Gastroesophageal sphincter (tissue), 4 donors: ENCODE measurements around the gene NOTCH2. TPM values are rescaled to one million over a fixed set of nuclear protein-coding genes. Genes with fewer than 3 reads are reported as not detected.

Experiments used
- ATAC-seq: fragments of 150-250 bp; one replicate; pipeline ENCODE4 v1.9.1; 2016; ENCODE audit warnings: mild to moderate bottlenecking, moderate library complexity
- H3K27ac ChIP-seq, 4 donors: fragments of 200-600 bp; sonication (generic) in 3 of 4; 1 replicate in 3 of 4; 2 replicates in 1 of 4; pipeline ENCODE4 v1.5.1; 2016 to 2019
- H3K27me3 ChIP-seq: fragments of 200-600 bp; sonication (generic); one replicate; pipeline ENCODE4 v1.5.1; 2019
- H3K36me3 ChIP-seq, 2 donors: fragments of 200-600 bp; sonication (generic); one replicate each; pipeline ENCODE4 v1.5.1; 2019; ENCODE audit warnings: control low read depth in 1 of 2
- H3K4me1 ChIP-seq, 3 donors: fragments of 200-600 bp; sonication (generic); 1 replicate in 2 of 3; 2 replicates in 1 of 3; pipeline ENCODE4 v1.5.1; 2016 to 2019; ENCODE audit warnings: control low read depth in 2 of 3
- H3K4me3 ChIP-seq, 2 donors: fragments of 200-600 bp; sonication (generic); one replicate each; pipeline ENCODE4 v1.5.1; 2019; ENCODE audit warnings: mild to moderate bottlenecking in 1 of 2, moderate library complexity in 1 of 2
- H3K9me3 ChIP-seq, 3 donors: fragments of 200-600 bp; sonication (generic); one replicate each; pipeline ENCODE4 v1.5.1; 2017 to 2019; ENCODE audit warnings: control low read depth in 2 of 3
- CTCF ChIP-seq, 4 experiments: fragments of 200-600 bp in 2 of 4; fragments of 450-650 bp in 2 of 4; sonication (generic) in 1 of 4; IDR thresholded peaks; one replicate each; pipeline ENCODE4 v1.5.1; 2017 to 2019; ENCODE audit warnings: antibody characterized with exemption in 4 of 4, mild to moderate bottlenecking in 2 of 4, moderate library complexity in 2 of 4
- EP300 ChIP-seq: sonication (generic); formaldehyde crosslinking; IDR thresholded peaks from one replicate; pipeline ENCODE4 v1.6.1; 2017; ENCODE audit warnings: antibody characterized with exemption, mild to moderate bottlenecking
- POLR2A ChIP-seq, 2 donors: fragments of 450-650 bp; IDR thresholded peaks; one replicate each; pipeline ENCODE4 v1.6.1; 2017; ENCODE audit warnings: antibody characterized with exemption in 2 of 2, mild to moderate bottlenecking in 2 of 2, moderate library complexity in 1 of 2
- POLR2AphosphoS5 ChIP-seq: sonication (generic); formaldehyde crosslinking; IDR thresholded peaks from one replicate; pipeline ENCODE4 v1.6.1; 2017; ENCODE audit warnings: antibody characterized with exemption
- WGBS, 2 donors: methylation state at CpG; one replicate each; pipeline ENCODE4 v1.1.5; 2018; ENCODE audit warnings: low coverage in 1 of 2; 5-methylcytosine and 5-hydroxymethylcytosine counted together
- total RNA-seq, 4 donors: library from RNA; depleted of rRNA; stranded (reverse); fragments of >200 nt; gene quantifications; one replicate each; pipeline ENCODE4 v1.1.0, GENCODE V29; 2016

Gene NOTCH2
- total RNA-seq, 4 donors from 2014 or later: 79.8 to 150 (median 105) TPM

- Histone ChIP-seq H3K4me1 (no peaks in the 10 kb centered on the region), H3K27me3 (no peaks in the 10 kb centered on the region), H3K27ac (no peak overlapping the region), H3K4me3 (no peak overlapping the region), H3K36me3 (peaks cover 7 to 100% of the 10 kb centered on the region in 2 donors), H3K9me3 (no peaks in the 10 kb centered on the region)
- no peak for TF ChIP-seq EP300
- TF ChIP-seq CTCF (IDR thresholded peaks at IDR 0.05): no peak
- no peak for TF ChIP-seq POLR2AphosphoS5
- no peak for TF ChIP-seq POLR2A (IDR thresholded peaks at IDR 0.05)
- WGBS, 2 donors: 65 to 91% methylated on average over 3 to 7 of the region's 7 CpGs
- ATAC-seq: no peak
Observed at GRCh38 chr1:119918301-119918700, 151.2 kb downstream of the NOTCH2 start.

GRCh38 chr1:119917304-119918055 lies 152.0 kb downstream of the NOTCH2 start:
- WGBS, 2 donors: 85 to 88% methylated on average over 5 of the region's 5 CpGs
- no peak for ATAC-seq
- Histone ChIP-seq H3K27ac (no peak overlapping the region), H3K4me3 (no peak overlapping the region), H3K36me3 (peaks cover 7 to 96% of the 10 kb centered on the region in 2 donors), H3K4me1 (no peaks in the 10 kb centered on the region), H3K9me3 (no peaks in the 10 kb centered on the region), H3K27me3 (no peaks in the 10 kb centered on the region)
- TF ChIP-seq EP300 (no peak), POLR2AphosphoS5 (no peak)

GRCh38 chr1:119915517-119915916 lies 153.9 kb downstream of the NOTCH2 start:
- TF ChIP-seq POLR2A (IDR thresholded peaks at IDR 0.05): no peak
- H3K4me3 ChIP-seq: no peak overlapping the region
- H3K27me3 ChIP-seq: no peaks in the 10 kb centered on the region
- no peak overlapping the region for H3K27ac ChIP-seq
- peak; percentile 28 for ATAC-seq
- WGBS, 2 donors: 100% methylated on average over 2 to 4 of the region's 6 CpGs
- H3K36me3 ChIP-seq: peaks cover 7 to 76% of the 10 kb centered on the region in 2 donors
- H3K9me3 ChIP-seq: no peaks in the 10 kb centered on the region
- no peaks in the 10 kb centered on the region for H3K4me1 ChIP-seq

- no peaks in the 10 kb centered on the region for H3K4me1 ChIP-seq
- TF ChIP-seq CTCF (IDR thresholded peaks at IDR 0.05): no peak
- TF ChIP-seq POLR2A (IDR thresholded peaks at IDR 0.05): no peak
- TF ChIP-seq EP300: no peak
- TF ChIP-seq POLR2AphosphoS5: no peak
- H3K36me3 ChIP-seq: peaks cover 4 to 61% of the 10 kb centered on the region in 2 donors
- no peak for ATAC-seq
- no peaks in the 10 kb centered on the region for H3K27me3 ChIP-seq
- H3K9me3 ChIP-seq: no peaks in the 10 kb centered on the region
- 14% methylated on average over 1 of the region's 1 CpG; no CpG with 5 or more reads in 1 of the 2 donors for WGBS, 2 donors
- H3K27ac ChIP-seq: no peak overlapping the region
- H3K4me3 ChIP-seq: no peak overlapping the region
Observed at GRCh38 chr1:119914071-119914470, 155.4 kb downstream of the NOTCH2 start.

GRCh38 chr1:119912963-119913362 lies 156.5 kb downstream of the NOTCH2 start:
- no peak for TF ChIP-seq CTCF (IDR thresholded peaks at IDR 0.05)
- no peak for TF ChIP-seq EP300
- TF ChIP-seq POLR2AphosphoS5: no peak
- Histone ChIP-seq H3K9me3 (no peaks in the 10 kb centered on the region), H3K27ac (no peak overlapping the region), H3K4me1 (no peaks in the 10 kb centered on the region), H3K27me3 (no peaks in the 10 kb centered on the region), H3K4me3 (no peak overlapping the region), H3K36me3 (peaks cover under 1 to 50% of the 10 kb centered on the region in 2 donors)
- WGBS, 2 donors: 88 to 100% methylated on average over 3 of the region's 3 CpGs
- ATAC-seq: no peak

GRCh38 chr1:119911775-119912174 lies 157.7 kb downstream of the NOTCH2 start:
- no peak for ATAC-seq
- 79 to 91% methylated on average over 2 of the region's 2 CpGs for WGBS, 2 donors
- TF ChIP-seq POLR2AphosphoS5: no peak
- no peak for TF ChIP-seq CTCF (IDR thresholded peaks at IDR 0.05)
- no peak for TF ChIP-seq EP300
- no peak for TF ChIP-seq POLR2A (IDR thresholded peaks at IDR 0.05)

More at GRCh38 chr1:119911775-119912174, 157.7 kb downstream of the NOTCH2 start:
- H3K27ac ChIP-seq: no peak overlapping the region
- no peaks in the 10 kb centered on the region for H3K27me3 ChIP-seq
- H3K36me3 ChIP-seq: peaks cover 0 to 38% of the 10 kb centered on the region in 2 donors
- H3K4me1 ChIP-seq: no peaks in the 10 kb centered on the region
- H3K4me3 ChIP-seq: no peak overlapping the region
- no peaks in the 10 kb centered on the region for H3K9me3 ChIP-seq
